ENCODE results near the gene TTLL11.

TTLL11 gene

DNA sequence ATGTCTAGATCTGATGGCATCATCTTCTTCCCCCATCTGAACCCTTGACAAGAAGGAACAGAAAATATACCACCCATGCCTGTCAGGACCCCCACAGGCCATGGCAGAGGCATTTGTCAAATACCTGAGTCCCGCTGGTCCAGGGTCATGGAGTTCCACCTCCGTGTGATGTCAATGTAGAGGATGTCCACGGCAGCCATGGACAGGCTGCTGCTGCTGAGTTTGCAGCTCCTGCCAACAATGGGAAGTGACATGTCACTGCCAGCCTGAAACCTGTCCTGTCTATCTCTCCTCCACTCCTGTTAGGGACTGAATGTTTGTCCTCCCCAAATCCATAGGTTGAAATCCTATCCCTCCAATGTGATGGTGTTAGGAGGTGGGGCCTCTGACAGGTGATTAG lies 232.9 kb downstream of the TTLL11 start:
- ATAC-seq: no peak
- TF ChIP-seq ZC3H10 (CRISPR knock-in tag; IDR thresholded peaks at IDR 0.05) (no peak), TOX (CRISPR knock-in tag; IDR thresholded peaks at IDR 0.05; ENCODE audit: borderline replicate concordance) (no peak), ZNF565 (CRISPR knock-in tag; conservative IDR thresholded peaks at IDR 0.05; ENCODE audit: low read depth) (no peak), BACH2 (CRISPR knock-in tag; IDR thresholded peaks at IDR 0.05; ENCODE audit: borderline replicate concordance) (no peak), PPARA (CRISPR knock-in tag; IDR thresholded peaks at IDR 0.05; ENCODE audit: borderline replicate concordance) (no peak), CSDC2 (CRISPR knock-in tag; IDR thresholded peaks at IDR 0.05) (no peak), ARNTL (CRISPR knock-in tag; IDR thresholded peaks at IDR 0.05; ENCODE audit: borderline replicate concordance, low read depth) (no peak), ESRRG (CRISPR knock-in tag; IDR thresholded peaks at IDR 0.05) (no peak), GLIS3 (CRISPR knock-in tag; IDR thresholded peaks at IDR 0.05) (no peak), ZNF70 (CRISPR knock-in tag; IDR thresholded peaks at IDR 0.05) (no peak), RARB (CRISPR knock-in tag; IDR thresholded peaks at IDR 0.05) (no peak), OSR1 (CRISPR knock-in tag; IDR thresholded peaks at IDR 0.05) (no peak), ZFP30 (CRISPR knock-in tag; IDR thresholded peaks at IDR 0.05) (no peak), ZFP3 (CRISPR knock-in tag; IDR thresholded peaks at IDR 0.05) (no peak), ISL1 (CRISPR knock-in tag; IDR thresholded peaks at IDR 0.05) (no peak), SNAI2 (CRISPR knock-in tag; IDR thresholded peaks at IDR 0.05) (no peak)
- TF ChIP-seq, protein P1, sequence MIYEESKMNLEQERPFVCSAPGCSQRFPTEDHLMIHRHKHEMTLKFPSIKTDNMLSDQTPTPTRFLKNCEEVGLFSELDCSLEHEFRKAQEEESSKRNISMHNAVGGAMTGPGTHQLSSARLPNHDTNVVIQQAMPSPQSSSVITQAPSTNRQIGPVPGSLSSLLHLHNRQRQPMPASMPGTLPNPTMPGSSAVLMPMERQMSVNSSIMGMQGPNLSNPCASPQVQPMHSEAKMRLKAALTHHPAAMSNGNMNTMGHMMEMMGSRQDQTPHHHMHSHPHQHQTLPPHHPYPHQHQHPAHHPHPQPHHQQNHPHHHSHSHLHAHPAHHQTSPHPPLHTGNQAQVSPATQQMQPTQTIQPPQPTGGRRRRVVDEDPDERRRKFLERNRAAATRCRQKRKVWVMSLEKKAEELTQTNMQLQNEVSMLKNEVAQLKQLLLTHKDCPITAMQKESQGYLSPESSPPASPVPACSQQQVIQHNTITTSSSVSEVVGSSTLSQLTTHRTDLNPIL (CRISPR knock-in tag; IDR thresholded peaks at IDR 0.05; ENCODE audit: low read depth): no peak
- TF ChIP-seq, protein P2, sequence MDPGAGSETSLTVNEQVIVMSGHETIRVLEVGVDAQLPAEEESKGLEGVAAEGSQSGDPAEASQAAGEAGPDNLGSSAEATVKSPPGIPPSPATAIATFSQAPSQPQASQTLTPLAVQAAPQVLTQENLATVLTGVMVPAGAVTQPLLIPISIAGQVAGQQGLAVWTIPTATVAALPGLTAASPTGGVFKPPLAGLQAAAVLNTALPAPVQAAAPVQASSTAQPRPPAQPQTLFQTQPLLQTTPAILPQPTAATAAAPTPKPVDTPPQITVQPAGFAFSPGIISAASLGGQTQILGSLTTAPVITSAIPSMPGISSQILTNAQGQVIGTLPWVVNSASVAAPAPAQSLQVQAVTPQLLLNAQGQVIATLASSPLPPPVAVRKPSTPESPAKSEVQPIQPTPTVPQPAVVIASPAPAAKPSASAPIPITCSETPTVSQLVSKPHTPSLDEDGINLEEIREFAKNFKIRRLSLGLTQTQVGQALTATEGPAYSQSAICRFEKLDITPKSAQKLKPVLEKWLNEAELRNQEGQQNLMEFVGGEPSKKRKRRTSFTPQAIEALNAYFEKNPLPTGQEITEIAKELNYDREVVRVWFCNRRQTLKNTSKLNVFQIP (CRISPR knock-in tag; IDR thresholded peaks at IDR 0.05; ENCODE audit: borderline replicate concordance, low read depth): no peak
- TF ChIP-seq, protein P3, sequence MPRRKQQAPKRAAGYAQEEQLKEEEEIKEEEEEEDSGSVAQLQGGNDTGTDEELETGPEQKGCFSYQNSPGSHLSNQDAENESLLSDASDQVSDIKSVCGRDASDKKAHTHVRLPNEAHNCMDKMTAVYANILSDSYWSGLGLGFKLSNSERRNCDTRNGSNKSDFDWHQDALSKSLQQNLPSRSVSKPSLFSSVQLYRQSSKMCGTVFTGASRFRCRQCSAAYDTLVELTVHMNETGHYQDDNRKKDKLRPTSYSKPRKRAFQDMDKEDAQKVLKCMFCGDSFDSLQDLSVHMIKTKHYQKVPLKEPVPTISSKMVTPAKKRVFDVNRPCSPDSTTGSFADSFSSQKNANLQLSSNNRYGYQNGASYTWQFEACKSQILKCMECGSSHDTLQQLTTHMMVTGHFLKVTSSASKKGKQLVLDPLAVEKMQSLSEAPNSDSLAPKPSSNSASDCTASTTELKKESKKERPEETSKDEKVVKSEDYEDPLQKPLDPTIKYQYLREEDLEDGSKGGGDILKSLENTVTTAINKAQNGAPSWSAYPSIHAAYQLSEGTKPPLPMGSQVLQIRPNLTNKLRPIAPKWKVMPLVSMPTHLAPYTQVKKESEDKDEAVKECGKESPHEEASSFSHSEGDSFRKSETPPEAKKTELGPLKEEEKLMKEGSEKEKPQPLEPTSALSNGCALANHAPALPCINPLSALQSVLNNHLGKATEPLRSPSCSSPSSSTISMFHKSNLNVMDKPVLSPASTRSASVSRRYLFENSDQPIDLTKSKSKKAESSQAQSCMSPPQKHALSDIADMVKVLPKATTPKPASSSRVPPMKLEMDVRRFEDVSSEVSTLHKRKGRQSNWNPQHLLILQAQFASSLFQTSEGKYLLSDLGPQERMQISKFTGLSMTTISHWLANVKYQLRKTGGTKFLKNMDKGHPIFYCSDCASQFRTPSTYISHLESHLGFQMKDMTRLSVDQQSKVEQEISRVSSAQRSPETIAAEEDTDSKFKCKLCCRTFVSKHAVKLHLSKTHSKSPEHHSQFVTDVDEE (CRISPR knock-in tag; IDR thresholded peaks at IDR 0.05): no peak
- TF ChIP-seq, protein P4, sequence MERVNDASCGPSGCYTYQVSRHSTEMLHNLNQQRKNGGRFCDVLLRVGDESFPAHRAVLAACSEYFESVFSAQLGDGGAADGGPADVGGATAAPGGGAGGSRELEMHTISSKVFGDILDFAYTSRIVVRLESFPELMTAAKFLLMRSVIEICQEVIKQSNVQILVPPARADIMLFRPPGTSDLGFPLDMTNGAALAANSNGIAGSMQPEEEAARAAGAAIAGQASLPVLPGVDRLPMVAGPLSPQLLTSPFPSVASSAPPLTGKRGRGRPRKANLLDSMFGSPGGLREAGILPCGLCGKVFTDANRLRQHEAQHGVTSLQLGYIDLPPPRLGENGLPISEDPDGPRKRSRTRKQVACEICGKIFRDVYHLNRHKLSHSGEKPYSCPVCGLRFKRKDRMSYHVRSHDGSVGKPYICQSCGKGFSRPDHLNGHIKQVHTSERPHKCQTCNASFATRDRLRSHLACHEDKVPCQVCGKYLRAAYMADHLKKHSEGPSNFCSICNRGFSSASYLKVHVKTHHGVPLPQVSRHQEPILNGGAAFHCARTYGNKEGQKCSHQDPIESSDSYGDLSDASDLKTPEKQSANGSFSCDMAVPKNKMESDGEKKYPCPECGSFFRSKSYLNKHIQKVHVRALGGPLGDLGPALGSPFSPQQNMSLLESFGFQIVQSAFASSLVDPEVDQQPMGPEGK (CRISPR knock-in tag; IDR thresholded peaks at IDR 0.05; ENCODE audit: borderline replicate concordance): no peak

DNA sequence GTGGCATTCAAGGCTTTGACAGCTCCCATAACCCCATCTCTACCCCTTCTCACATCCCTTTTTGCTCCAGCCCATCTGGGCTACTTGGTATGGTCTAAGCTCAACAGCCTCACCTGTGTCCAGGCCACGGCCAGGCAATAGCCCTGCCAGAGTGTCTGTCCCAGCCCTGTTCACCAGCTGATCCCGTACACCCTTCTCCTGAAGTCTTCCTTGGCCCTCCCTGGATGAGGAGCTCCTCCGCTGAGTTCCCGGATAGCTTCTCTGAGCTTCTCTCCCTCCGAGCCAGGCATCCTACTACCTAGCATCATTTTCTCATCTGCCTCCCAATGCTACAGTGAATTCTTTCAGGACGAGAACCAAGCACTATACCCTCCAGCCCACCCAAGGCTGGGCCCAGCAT lies 233.5 kb downstream of the TTLL11 start:
- TF ChIP-seq TOX (CRISPR knock-in tag; IDR thresholded peaks at IDR 0.05; ENCODE audit: borderline replicate concordance) (no peak), OSR1 (CRISPR knock-in tag; IDR thresholded peaks at IDR 0.05) (no peak), ESRRG (CRISPR knock-in tag; IDR thresholded peaks at IDR 0.05) (no peak), ZC3H10 (CRISPR knock-in tag; IDR thresholded peaks at IDR 0.05) (no peak), ZNF70 (CRISPR knock-in tag; IDR thresholded peaks at IDR 0.05) (no peak), RARB (CRISPR knock-in tag; IDR thresholded peaks at IDR 0.05) (no peak), ZFP3 (CRISPR knock-in tag; IDR thresholded peaks at IDR 0.05) (no peak), BACH2 (CRISPR knock-in tag; IDR thresholded peaks at IDR 0.05; ENCODE audit: borderline replicate concordance) (no peak)
- TF ChIP-seq, protein P5, sequence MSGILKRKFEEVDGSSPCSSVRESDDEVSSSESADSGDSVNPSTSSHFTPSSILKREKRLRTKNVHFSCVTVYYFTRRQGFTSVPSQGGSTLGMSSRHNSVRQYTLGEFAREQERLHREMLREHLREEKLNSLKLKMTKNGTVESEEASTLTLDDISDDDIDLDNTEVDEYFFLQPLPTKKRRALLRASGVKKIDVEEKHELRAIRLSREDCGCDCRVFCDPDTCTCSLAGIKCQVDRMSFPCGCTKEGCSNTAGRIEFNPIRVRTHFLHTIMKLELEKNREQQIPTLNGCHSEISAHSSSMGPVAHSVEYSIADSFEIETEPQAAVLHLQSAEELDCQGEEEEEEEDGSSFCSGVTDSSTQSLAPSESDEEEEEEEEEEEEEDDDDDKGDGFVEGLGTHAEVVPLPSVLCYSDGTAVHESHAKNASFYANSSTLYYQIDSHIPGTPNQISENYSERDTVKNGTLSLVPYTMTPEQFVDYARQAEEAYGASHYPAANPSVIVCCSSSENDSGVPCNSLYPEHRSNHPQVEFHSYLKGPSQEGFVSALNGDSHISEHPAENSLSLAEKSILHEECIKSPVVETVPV (CRISPR knock-in tag; IDR thresholded peaks at IDR 0.05): no peak
- TF ChIP-seq, protein P1 (CRISPR knock-in tag; IDR thresholded peaks at IDR 0.05; ENCODE audit: low read depth): no peak
- no peak for ATAC-seq

All from SK-N-SH treated with all-trans-retinoic acid at 6 μM for 48 hours (cell line).